Measurements from ENCODE around the gene CTIF.

CTIF gene

GRCh38 chr18:48667276-48668254, 128.7 kb downstream of the CTIF start:
- DNase-seq (ENCODE audit: low read depth): no peak

GRCh38 chr18:48668466-48669179, 129.8 kb downstream of the CTIF start:
- DNase-seq (ENCODE audit: low read depth): no peak

- DNase-seq (ENCODE audit: low read depth): no peak
These were observed 130.4 kb downstream of the CTIF start for GRCh38 chr18:48669180-48669675.

GRCh38 chr18:48669991-48670750, 131.3 kb downstream of the CTIF start:
- DNase-seq (ENCODE audit: low read depth): no peak

GRCh38 chr18:48670751-48671560, 132.1 kb downstream of the CTIF start:
- no peak for DNase-seq (ENCODE audit: low read depth)

GRCh38 chr18:48671561-48671945, 132.7 kb downstream of the CTIF start:
- DNase-seq (ENCODE audit: low read depth): no peak

- DNase-seq (ENCODE audit: low read depth): no peak
These were observed 134.0 kb downstream of the CTIF start for GRCh38 chr18:48672671-48673340.

- no peak for DNase-seq (ENCODE audit: low read depth)
These were observed 134.6 kb downstream of the CTIF start for GRCh38 chr18:48673456-48673852.

DNA sequence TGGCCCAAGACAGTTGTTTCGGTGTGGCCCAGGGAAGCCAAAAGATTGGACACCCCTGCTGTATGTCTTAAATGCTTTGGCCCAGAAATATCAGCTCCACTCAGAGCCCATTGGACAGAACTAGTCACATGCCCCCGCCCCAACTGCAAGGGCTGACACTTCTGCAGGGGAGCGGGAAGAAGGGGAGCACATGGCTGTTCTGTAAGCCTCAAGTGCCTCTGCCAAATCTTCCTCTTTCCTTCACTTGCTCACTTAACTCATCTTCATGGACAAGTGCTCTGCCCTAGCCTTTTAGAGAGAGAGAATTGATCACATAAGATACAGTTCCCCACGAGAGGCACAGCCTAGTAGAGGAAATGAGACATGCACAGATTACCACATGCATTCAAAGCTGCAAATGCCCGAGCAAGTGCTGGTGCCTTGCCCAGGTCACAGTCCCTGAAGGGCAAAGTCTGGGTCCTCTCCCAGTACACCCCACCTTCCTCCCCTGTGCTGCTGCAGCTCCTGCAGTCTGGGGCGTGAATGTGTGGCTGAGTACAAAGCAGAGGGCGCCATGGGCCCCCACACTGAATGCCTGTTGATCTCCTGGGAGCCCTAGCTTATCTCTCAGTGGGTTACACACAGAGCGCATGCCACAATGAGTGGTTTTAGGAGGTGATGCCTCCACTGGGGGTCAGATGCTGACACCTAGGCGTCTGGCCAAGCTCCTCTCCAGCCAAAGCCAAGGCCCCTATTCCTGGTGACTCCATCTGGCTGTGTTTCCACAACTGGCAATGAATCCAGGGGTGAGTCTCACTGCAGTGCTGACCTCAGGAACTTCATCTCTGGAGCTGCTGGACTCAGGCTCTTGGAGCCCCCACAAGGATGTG, 135.3 kb downstream of the CTIF start:
- DNase-seq (ENCODE audit: low read depth): no peak

GRCh38 chr18:48674758-48675351, 136.0 kb downstream of the CTIF start:
- DNase-seq (ENCODE audit: low read depth): no peak

- peak; percentile 61 for DNase-seq (ENCODE audit: low read depth)
These were observed 136.5 kb downstream of the CTIF start for GRCh38 chr18:48675352-48675761.

- DNase-seq (ENCODE audit: low read depth): no peak
These were observed 137.1 kb downstream of the CTIF start for GRCh38 chr18:48675912-48676311.

DNA sequence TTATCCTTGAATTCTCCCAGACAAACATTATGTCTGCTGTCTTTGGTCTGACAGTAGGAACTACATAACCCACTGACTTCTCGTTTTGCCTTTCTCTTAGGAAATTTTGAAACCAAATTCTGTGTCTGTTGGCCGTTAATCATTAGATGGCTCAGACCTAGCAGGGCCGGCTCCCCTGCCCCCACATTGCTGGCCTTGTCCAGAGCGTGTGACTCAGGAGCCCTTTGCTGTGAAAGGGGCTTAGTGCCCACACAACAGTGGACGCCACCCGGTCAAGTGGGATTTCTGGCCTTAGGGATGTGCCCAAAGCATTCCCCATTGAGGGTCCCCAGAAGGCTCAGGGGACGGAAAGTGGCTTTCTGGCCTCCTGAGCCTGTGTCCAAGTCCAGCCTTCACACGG, 137.5 kb downstream of the CTIF start:
- DNase-seq (ENCODE audit: low read depth): no peak

GRCh38 chr18:48676756-48677368, 138.0 kb downstream of the CTIF start:
- peak; percentile 29 for DNase-seq (ENCODE audit: low read depth)

- DNase-seq (ENCODE audit: low read depth): no peak
These were observed 139.6 kb downstream of the CTIF start for GRCh38 chr18:48678237-48679115.

GRCh38 chr18:48679236-48679635, 140.4 kb downstream of the CTIF start:
- no peak for DNase-seq (ENCODE audit: low read depth)

- DNase-seq (ENCODE audit: low read depth): no peak
These were observed 141.8 kb downstream of the CTIF start for GRCh38 chr18:48680339-48681250.
